GM18861 (cell line): ENCODE measurements around the gene SLC35G1.

Experiments used
- ATAC-seq: cut with Tn5 transposase; IDR thresholded peaks from one replicate; pipeline ENCODE4 v1.9.1; 2021; ENCODE audit not compliant: unreplicated experiment

Gene SLC35G1

DNA sequence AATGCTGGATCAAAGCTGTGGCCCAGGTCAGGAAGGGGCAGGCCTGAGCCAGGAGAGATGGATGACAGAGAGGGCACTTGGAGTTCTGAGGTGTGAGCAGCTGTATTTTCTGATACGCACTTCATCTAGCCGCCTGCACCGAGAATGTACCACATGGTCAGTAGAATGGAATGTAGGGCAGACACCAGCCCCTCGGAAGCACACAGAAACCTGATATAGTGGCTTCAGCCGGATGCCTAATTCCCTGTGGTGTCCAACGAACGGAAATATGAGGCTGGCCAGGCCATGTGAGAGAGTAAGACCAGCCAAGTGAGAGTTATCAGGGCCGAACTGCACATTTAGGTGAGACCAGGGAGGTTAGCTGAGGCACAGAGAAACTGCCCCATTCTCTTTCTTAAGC is 53.3 kb downstream of the SLC35G1 start:
- ATAC-seq, result no peak

DNA sequence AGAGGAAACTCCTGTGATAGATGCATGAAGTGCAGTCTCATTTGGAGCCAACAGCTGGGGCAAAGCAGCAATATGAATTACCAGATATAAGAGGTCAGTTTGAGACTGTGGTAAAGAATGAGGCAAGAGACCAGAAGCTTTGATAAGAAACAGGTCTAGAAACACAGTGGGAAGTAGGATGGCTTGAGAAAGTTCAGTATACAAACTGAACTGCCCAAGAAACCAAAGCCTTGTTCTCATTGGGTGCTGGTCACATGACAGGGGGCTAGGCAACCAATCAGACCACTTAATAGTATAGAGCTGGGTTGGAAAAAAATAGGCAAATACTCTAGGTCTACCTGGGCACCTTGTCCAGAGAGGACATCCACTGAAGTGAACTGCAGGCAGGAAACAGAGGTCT is 53.7 kb downstream of the SLC35G1 start:
- no peak for ATAC-seq

- ATAC-seq, result no peak
These were observed 58.1 kb downstream of the SLC35G1 start for GRCh38 chr10:93951905-93952304.
